ENCODE data around the gene CENPH. TPM values are rescaled to one million over a fixed set of nuclear protein-coding genes. Genes with fewer than 3 reads are reported as not detected.
"Not testable (repeated sequence)": the region's sequence is repeated elsewhere in the genome, so short reads cannot be mapped to it uniquely, and the experiment has no call there.

Gene CENPH, protein sequence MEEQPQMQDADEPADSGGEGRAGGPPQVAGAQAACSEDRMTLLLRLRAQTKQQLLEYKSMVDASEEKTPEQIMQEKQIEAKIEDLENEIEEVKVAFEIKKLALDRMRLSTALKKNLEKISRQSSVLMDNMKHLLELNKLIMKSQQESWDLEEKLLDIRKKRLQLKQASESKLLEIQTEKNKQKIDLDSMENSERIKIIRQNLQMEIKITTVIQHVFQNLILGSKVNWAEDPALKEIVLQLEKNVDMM
- polyA plus RNA-seq (2013, experiment 1 of 2; ENCODE audit: insufficient read length): 21.2 TPM
- polyA plus RNA-seq (2013, experiment 2 of 2; ENCODE audit: insufficient read length): 23.0 TPM

DNA sequence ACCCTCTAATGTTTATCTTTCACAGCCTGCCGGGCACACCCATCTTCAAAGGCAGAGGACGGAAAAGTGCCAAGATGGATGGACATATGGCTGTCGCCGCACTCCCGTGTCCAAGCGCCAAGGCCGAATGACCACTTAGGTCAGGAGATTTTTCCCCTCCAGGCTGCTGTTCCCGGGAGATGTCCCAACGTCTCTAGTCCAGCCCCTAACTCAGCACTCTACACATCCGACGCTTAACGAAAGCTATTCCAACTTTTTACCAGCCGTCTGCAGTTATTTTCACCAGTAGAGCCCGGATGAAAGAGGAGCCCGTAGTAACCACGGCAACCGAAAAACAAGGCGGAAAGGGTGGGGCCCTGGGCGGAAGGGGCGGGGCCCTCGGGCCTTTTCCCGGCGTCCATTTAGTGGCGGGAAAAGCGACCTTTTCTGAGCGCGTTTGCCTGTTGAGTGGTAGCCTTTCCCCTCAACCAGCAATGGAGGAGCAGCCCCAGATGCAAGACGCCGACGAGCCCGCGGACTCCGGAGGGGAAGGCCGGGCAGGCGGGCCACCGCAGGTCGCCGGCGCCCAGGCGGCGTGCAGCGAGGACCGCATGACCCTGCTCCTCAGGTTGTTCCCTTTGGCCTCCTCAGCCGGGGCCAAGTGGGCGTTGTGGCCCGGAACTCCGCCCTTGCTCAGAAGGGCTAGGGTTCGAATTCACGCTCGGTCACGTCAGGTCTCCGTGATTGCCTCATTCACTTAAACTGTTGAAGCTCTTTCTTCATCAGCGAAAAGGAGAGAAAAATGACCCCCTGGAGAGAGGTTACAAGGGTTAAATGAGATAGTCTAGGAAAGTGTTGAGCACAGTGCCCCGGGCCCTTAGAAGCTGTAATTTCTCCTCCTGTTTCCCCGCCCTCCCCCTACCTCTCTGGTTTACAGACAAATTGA is at the start of gene CENPH:
Gene CENPH, plus strand, starts transcription at position 422 of the 925 bp plus-strand sequence. Its CDS starts 52 bp downstream, at position 474.
- peak; percentile 91 for DNase-seq

DNA sequence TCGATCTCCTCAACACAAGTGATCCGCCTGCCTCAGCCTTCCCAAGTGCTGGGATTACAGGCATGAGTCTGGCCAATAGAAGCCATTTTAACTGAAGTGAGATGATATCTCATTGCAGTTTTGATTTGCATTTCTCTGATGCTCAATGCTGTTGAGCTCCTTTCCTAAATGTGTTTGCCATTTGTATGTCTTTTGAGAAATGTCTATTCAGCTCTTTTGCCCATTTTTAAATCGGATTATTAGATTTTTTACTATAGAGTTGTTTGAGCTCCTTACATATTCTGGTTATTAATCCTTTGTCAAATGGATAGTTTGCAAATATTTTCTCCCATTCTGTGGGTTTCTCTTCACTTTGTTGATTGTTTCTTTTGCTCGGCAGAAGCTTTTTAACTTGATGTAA is 49.1 kb upstream of the CENPH start:
- DNase-seq: not testable (repeated sequence)

DNA sequence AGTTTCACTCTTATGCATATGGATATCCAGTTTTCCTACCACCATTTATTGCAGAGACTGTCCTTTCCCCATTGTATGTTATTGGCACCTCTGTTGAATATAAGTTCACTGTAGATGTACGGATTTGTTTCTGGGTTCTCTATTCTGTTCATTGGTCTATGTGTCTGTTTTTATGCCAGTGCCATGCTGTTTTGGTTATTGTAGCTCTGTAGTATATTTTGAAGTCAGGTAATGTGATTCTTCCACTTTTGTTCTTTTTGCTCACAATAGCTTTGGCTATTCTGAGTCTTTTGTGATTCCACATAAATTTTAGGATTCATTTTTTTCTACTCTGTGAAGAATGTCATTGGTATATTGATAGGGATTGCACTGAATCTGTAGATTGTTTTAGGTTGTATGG is 48.6 kb upstream of the CENPH start:
- no peak for DNase-seq

DNA sequence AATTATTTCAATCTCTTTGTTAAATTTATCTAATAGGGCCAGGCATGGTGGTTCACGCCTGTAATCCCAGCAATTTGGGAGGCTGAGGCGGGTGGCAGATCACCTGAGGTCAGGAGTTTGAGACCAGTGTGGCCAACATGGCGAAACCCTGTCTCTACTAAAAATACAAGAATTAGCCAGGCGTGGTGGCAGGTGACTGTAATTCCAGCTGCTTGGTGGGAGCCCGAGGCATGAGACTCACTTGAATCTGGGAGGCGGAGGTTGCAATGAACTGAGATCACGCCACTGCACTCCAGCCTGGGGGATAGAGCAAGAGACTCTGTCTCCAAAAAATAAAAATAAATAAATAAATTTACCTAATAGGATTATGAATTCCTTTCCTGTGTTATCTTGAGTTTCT is 40.8 kb upstream of the CENPH start:
- not testable (repeated sequence) for DNase-seq

DNA sequence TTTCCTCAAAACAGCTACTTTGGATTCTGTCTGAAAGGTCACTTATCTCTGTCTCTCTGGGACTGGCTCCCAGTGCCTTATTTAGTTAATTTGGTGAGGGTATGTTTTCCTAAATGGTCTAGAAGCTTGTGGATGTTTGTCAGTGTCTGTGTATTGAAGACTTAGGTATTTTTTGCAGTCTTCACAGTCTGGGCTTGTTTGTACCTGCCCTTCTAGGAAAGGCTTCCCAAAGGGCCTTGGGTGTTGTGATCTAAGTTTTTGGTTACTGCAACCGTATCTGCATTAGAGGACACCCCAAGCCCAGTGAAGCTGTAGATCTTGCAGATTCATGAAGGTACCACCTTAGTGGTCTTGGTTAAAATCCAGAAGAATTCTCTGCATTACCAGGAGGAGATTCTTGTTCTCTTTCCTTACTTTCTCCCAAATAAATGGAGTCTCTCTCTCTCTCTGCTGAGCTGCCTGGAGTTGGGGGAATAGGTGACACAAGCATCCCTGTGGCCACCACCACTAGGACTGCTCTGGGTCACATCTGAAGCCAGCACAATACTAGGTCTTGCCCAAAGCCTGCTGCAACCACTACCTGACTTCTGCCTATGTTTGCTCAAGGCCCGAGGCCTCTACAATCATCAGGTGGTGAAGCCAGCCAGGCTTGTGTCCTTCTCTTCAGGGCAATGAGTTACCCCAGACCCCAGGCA is 40.3 kb upstream of the CENPH start:
- DNase-seq: no peak

DNA sequence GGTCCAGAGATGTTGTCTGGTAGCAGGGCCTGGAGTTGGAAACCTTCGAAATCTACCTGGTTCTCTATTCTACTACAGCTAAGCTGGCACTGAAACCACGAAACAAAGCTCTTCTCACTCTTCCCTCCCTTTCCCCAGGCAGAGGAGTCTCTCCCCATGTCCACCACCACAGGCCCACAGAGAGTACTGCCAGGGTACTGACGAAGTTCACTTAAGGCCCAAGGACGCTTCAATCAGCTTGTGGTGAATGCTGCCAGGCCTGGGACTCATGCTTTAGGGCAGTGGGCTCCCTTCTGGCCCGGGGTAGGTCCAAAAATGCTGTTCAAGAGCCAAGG is 39.7 kb upstream of the CENPH start:
- DNase-seq: no peak

DNA sequence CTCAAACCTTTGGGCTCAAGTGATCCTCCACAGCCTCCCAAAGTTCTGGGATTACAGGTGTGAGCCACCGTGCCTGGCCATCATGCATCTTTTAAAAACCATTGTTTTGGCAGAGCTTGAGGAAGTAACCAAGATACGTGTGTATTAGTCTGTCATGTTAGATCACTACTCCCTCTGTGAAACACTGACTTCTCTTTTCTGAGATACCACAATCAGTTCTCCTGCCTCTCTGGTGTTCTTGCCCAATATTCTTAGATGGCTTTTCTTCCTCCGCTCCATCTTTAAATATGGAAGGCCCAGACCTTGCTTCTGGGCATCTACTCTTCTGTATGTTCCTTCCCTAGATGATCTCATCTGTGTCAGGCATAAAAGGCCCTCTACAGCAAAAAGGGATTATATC is 36.7 kb upstream of the CENPH start:
- no peak for DNase-seq

DNA sequence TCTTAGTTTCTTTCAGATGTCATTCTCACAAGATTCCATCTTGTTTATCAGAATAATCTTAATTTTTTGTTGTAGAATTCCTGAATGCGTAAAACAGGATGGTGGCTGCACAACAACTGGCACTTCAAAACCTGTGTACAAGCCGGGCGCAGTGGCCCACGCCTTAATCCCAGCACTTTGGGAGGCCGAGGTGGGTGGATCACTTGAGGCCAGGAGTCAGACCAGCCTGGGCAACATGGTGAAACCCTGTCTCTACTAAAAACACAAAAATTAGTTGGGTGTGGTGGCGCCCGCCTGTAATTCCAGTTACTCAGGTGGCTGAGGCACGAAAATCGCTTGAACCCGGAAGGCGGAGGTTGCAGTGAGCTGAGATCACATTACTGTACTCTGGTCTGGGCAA is 32.9 kb upstream of the CENPH start:
- DNase-seq: no peak

DNA sequence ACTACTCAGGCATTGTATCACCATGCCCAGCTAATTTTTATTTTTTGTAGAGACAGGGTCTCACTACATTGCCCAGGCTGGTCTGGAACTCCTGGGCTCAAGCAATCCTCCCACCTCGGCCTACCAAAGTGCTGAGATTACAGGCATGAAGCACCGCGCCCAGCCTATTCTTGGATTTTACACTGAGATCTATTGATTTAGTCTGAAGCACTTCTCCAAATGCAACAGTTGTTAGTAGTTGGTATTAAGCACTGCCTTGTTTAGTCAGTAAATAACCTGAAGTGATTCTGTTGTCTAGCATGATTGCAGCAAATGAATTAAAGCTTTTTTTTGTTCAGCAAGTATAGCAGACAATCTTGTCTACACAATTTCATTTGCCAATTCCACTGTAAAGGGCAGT is 31.3 kb upstream of the CENPH start:
- no peak for DNase-seq

DNA sequence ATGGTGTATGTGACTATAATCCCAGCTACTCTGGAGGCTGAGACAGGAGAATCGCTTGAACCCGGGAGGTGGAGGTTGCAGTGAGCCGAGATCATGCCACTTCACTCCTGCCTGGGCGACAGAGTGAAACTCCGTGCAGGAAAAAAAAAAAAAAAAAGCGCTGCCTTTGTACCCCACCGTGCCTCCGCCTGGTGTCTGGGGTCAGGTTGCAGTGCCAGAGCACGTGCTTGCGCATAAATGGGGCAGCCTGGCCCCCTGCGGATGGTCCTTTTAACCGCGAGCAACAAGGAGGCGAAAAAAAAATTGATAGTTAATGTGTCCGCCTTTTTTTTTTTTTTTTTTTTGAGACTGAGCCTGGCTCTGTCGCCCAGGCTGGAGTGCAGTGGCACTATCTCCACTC is 28.7 kb upstream of the CENPH start:
- DNase-seq: no peak

DNA sequence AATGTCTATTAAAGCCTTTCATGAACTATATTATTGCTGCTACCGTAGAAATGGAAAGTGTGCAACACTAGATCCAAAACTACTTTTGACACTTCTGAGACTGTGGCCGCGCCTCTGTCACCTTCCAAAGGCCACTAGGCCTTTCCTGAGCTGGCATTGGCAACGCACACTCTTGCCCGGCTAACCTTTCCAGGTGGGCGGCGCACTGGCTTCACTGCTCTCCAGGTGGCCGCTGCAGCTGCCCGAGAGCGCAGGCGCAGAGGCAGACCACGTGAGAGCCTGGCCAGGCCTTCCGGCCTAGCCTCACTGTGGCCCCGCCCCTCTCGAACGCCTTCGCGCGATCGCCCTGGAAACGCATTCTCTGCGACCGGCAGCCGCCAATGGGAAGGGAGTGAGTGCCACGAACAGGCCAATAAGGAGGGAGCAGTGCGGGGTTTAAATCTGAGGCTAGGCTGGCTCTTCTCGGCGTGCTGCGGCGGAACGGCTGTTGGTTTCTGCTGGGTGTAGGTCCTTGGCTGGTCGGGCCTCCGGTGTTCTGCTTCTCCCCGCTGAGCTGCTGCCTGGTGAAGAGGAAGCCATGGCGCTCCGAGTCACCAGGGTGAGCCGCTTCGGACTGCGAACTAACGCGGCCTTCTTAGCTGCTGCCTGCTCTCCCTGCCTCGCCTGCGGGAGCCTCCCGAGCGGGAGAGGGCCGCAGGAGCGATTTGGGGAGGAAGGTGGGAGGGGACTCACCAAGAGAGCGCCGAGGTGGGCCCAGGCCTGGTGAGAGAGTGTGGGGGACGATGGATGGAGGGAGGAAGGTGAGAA is 22.5 kb upstream of the CENPH start, which contains the start of gene CCNB1:
Gene CCNB1, plus strand, starts transcription at position 465 of the 807 bp plus-strand sequence. Its CDS starts 113 bp downstream, at position 578.
- DNase-seq: peak; percentile 97

DNA sequence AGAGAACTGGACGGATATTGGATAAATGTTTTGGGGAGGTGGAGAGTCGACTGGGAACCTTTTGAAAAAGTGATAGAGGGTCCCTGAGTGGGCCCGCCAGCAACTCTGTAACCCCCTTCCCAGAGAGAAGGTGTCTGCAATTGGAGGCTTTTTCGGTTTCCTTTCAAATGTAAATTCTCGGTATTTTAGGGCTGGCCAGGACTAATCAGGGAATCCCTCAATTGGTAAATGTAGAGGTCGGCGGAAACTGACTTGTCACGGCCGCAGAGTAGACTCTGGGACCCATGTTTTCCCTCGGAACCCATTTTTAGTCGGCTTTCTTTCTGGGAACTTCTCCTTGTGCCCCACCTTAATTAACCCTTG is 21.9 kb upstream of the CENPH start:
- DNase-seq: no peak

DNA sequence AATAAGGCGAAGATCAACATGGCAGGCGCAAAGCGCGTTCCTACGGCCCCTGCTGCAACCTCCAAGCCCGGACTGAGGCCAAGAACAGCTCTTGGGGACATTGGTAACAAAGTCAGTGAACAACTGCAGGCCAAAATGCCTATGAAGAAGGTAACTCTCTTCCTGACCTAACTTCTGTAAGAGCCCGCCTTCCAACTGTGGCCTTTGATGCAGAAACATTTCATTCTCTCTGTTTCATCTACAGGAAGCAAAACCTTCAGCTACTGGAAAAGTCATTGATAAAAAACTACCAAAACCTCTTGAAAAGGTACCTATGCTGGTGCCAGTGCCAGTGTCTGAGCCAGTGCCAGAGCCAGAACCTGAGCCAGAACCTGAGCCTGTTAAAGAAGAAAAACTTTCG is 21.5 kb upstream of the CENPH start:
- no peak for DNase-seq

DNA sequence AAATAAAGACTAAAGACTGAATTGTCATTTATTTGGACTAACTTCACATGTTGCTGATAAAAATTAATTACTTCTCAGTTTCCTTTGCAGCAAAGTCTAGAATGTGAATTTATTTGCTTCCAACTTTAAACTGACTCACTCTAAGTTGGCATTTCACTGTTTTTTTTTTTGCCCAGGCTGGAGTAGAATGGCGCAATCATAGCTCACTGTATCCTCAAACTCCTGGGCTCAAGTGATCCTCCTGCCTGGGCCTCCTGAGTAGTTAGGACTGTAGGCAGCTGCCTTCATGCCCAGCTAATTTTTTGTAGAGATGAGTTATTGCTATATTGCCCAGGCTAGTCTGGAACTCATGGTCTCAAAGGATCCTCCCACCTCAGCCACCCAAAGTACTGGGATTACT is 18.9 kb upstream of the CENPH start:
- no peak for DNase-seq

DNA sequence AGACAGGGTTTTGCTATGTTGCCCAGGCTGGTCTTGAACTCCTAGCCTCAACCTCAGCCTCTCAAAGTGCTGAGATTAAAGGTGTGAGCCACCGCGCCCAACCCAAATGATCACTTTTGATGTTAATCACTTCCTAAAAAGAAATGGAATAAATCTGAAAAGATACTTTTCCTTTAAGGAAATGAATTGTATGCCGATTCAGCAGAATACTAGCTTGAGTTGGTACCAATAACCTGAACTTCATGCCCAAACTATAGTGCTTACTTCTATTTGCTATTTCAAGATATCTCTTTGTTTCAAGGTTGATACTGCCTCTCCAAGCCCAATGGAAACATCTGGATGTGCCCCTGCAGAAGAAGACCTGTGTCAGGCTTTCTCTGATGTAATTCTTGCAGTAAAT is 18.4 kb upstream of the CENPH start:
- DNase-seq: no peak

DNA sequence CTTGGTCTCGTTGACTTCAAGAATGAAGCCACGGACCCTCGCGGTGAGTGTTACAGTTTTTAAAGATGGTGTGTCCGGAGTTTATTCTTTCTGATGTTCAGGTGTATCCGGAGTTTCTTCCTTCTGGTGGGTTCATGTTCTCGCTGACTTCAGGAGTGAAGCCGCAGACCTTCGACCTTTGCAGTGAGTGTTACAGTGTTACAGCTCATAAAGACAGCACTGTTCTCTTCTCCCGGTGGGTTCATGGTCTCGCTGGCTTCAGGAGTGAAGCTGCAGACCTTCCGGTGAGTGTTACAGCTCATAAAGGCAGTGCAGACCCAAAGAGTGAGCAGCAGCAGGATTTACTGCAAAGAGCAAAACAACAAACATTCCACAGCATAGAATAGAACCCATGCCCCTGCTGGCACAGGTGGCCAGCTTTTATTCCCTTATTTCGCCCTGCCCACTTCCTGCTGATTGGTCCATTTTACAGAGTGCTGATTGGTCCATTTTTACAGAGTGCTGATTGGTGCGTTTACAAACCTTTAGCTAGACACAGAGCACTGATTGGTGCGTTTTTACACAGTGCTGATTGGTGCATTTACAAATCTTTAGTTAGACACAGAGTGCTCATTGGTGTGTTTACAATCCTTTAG is 7.6 kb upstream of the CENPH start:
- DNase-seq: not testable (repeated sequence)

DNA sequence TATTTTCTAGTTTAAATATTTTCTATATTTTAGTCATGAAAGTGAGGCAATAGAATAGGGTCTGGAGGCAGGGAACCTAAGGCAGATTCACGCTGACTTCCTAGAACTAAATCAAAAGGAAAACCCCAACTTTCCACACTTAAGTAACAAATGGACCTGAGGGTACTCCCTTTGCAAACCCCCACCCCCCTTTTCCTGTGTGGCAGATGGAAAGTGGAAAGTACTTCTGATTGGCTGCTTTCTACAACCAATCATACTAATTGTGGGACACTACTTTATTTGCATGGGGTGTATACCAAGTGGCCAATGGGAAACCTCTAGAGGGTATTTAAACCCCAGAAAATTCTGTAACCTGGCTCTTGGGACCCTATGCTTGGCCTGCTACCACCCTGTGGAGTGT is 4.8 kb upstream of the CENPH start:
- DNase-seq: no peak

DNA sequence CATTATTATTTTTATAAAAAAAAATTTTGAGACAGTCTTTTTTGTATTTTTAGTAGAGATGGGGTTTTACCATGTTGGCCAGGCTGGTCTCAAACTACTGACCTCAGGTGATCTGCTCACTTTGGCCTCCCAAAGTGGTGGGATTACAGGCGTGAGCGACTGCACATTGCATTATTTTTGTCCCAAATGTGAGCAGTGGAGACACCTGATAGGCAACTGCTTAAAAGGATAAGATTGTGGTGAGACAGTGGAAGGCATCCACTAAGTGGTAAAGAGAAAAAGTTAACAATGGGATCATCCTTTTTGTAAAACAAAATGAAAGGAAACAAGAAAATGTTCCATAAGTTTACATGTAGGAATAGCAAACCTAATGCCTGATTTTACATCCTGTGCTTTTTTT is 2.0 kb upstream of the CENPH start:
- no peak for DNase-seq

DNA sequence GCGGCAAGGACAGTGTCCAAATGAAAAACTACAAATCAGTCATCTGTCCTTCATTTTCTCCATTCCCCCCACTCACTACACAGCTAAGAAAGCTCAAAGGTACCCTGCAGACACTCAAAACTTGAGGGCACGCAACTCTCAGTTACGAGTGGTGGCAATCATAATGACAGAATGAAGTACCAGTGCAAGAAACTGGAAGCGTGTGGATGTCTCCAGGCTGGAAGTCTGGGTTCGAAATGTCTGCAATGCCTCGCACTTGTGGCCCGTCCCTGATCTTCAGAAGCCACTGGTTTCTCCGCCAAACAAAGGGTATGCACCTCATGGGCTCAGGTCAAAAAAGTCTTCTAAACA is 597 bp upstream of the CENPH start:
- no peak for DNase-seq

DNA sequence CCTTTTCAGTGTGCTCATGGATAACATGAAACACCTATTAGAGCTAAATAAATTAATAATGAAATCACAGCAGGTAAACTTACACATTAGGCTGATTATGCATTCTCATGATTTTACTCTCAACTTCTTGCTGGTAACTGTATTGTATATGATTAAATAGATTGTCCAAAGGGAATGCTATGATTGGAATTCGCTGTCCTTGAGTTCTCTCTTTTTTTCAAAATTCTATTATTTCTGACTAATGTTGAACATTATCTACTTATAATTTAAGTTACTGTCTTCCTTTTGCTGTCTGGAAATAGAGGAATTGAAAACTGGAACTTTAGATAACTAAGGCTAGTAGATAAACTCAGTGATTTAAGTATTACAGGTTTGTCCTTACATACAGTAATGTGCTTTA is 13.1 kb downstream of the CENPH start:
- no peak for DNase-seq

DNA sequence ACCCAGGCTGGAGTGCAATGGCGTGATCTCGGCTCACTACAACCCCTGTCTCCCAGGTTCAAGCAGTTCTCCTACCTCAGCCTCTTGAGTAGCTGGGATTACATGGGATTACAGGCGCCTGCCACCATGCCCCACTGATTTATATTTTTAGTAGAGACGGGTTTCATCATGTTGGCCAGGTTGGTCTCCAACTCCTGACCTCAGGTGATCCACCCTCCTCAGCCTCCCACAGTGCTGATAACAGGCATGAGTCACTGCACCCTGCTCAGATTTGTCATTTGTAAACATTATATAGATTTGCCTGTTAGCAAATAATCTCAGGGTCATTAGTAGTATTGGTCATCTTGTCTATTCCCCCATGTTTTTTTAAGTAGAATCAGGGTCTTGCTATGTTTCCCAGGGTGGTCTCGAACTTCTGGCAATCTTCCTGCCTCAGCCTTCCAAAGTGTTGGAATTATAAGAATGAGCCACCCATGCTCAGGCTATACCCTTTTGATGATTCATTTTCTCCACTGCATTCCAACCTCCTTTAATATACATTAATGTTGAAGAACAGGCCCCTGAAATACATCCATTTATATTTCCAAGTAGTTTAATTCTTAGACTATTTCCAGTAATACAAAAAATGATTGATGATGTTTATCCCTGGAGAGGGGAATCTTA is 17.3 kb downstream of the CENPH start:
- DNase-seq: peak; percentile 71
